Pulmonary artery endothelial cell (primary cell): ENCODE results near the gene CYP26B1. TPM values are rescaled to one million over a fixed set of nuclear protein-coding genes. Genes with fewer than 3 reads are reported as not detected.

Experiments used
- DNase-seq: peaks from one replicate; pipeline ENCODE4 v3.0.0-alpha.2; 2011; ENCODE audit warnings: low read depth, low spot score
- total RNA-seq: library from RNA; depleted of rRNA; stranded (reverse); fragments of >200 nt; gene quantifications from 2 replicates; pipeline ENCODE4 v1.2.3, GENCODE V29; 2014

CYP26B1 gene
- total RNA-seq, 1 donor from 2014 or later = 0.13 TPM

DNA sequence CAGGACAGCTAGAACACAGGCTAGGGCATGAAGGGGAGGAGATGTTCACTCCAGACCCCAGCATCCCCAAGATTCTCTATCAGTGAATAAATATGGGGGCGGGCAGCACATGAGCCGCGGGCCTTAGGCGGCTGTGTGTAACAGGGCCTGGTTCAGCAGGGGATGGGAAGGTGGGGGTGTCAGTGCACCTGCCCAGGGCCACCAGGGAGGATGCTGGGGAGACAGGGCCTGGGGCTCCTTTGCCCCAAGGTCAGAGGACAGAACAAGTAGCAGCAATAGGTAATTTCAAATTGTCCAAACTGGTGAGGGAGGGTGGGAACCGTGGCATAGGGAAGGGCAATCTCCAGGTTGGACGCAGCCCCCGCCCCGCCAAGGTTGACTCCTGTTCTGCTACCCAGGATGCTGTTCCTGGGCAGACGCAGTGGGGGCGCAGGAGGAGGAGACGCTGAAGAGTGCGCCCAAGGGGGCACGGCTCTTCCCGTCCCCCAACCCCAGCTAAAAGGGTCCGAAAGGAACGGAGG lies 16.2 kb downstream of the CYP26B1 start:
- DNase-seq = no peak

DNA sequence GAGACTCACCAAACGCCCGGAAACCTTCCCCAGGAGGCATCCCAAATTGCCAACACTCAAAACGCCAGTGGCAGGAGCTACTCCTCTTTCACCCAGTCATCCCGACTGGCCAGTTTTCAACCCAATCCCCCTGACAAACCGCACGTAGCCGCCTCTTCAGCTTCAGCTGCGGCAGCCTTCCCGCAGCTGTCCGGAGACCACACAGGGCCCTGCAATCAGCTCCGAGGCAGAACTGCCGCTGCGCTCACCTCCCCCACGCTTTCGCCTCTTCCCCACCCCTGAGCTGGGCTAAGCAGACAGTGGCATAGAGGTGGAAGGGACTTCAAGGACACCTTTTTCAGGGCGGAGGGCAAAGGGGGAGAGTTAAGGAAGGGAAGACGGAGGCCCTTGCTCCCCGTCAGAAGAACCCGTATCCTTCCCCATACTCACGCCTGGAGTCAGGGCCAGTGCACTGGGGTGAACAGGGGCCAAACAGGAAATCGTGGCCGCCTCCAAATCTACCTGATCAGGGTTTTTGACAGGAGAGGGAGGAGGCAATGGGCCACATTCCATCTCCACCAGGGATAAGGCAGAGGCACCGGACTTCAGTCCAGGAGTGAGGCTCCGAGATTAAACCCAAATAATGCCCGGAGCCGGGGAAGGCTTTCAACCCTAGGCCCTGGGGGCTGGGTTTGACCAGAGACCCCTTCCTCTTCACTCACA lies 16.9 kb downstream of the CYP26B1 start:
- DNase-seq = no peak

DNA sequence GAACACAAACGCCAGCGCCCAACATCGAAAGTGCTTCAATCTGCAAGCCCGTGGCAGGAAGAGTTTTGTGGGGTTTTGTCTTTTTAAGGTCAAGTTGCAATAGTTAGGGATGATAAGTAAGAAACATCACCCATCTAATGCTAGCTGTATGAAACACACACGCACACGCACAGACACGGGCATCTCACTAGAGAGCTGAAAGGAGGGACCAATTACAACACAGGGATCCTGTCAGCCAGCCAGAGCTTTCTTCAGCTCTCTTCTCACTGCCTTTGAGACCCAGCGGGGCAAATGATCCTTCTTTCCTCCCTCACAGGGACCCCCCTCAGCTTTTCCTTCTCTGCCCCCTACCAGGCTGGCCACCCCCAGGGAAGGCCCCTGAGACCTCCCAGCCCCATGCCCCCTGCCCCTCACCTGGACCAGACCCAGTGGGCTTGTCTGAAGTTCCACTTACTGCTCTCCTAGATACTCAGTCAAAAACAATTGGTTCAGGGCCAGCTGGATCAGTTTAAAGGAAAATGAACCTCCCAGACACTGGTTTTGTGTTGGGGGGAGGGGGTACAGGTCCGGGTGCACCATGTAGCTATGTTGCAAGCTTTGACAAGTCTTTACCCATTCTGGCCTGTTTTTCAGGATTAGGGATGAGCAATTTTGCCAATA lies 17.9 kb downstream of the CYP26B1 start:
- DNase-seq = no peak

DNA sequence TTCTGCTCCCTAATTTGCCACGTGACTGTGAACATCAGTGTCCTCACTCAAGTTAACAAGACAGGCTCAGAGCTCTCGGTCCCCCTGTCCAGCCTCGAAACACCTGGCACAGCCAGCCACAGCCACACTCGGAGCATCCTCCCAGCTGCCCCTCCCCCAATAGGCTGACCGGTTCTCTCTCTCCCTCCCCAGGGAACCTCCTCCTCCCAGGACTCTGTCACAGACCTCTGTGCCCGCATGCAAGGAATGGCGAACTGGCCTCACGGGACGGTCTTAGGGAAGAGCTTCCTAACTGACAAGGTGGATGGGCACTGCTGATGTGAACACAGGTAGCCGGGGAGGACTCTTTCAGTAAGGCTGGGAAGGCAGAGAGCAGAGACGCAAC lies 18.8 kb downstream of the CYP26B1 start:
- DNase-seq = no peak

DNA sequence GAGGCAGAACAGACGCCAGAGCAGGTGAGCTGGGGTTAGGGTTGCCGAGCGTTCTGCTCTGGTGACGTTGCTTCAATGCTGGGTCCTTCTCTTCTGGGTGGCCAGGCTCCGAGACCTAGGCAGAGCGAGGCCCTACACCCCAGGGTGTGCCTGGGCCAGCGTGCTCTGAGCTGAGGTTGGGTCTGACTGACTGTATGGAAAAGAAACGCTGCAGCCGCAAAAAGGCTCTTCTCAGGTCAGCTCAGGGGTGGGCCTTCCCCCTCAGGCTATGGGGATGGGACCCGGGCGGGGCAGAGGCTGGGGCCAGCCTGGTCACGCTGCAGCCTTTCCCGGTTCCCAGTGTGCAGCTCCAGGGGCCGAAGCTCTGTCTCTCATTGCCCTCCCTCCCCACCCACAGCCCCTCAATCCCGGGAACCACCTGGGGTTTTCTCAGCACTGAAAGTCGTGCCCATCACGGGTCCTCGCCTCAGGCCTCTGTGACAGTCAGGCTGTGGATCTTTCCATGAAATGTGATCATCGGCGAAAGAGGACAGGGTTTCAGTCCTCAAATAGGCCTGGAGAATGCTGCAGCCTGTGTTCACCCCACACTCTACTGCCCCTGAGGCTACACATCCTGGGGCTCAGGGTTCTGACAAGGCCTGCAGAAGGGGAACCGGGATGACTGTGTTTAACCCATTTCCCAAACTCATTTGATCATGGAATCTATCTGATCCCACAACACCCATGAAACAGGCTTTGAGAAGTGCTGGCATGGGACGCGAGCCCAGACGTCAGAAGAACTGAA lies 19.4 kb downstream of the CYP26B1 start:
- DNase-seq = no peak

DNA sequence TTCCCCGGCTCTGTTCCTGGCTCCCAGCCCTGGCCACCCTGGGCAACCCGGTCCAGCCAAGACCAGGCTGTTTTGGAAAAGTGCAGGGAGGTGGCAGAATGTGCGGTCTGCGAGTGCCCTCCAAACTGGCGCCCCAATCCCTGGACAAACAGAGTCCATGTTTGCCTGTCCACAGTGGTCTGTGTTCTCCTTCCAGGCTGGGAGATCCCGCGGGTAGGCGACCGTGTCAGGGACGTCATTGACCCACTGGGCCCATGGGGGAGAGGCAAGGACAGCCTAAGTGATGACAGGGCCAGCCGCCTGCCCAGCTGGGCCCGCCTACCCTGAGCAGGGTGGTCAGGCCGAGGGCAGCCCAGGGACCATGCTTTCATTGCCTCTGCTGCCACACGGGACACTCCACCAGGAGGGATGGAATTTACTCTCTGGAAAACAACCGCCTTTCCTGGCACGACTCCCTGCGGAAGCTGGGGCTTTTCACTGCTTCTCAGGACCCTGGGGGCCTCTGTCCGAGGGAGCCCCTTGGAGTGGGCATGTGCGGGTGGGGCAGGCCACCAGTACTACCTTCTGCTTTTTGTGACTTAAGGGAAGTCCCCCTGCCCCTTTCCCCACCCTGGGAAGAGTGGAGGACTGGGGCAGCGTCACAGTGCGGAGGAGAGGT lies 20.1 kb downstream of the CYP26B1 start:
- DNase-seq = no peak

DNA sequence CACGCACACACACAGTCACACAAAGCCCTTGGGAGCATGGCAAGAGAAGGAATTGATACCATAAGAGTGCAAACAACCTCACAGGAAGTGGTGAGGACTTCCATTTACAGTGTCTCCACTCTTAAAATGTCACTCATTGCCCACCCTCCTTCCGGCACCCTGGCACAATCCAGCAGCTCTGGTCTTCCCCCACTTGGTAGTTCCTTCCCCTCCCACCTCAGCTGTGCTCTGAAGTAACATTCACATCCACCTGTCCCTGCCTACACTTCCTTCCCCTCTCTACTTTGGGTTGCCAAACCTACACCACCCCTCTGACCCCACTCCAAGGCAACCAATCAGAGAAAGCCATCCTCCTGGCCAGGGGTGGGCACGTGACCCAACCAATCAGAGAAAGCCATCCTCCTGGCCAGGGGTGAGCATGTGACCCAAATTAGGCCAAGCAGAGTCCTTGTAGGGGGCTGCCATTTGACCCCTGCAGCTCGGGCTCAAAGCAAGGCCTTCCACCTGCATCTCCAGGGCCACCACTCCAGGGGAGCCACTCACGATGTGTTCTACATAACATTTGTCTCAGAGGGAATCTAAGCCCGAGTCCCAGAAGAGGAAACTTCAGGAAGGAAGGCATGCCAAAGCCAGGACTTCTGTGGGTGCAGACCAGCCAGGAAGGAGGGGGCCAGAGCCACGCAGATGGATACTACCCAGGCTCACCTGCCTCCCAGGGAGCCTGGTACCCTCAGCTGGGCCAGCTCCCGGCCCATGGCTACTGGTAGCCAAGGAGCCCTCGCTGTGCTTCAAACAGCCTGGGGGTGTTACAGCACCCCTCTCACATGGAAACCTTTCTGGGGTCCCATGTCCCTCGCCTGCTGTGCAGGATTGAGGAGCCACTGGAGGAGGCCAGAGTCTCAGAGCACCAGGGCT lies 21.2 kb downstream of the CYP26B1 start:
- no peak for DNase-seq

DNA sequence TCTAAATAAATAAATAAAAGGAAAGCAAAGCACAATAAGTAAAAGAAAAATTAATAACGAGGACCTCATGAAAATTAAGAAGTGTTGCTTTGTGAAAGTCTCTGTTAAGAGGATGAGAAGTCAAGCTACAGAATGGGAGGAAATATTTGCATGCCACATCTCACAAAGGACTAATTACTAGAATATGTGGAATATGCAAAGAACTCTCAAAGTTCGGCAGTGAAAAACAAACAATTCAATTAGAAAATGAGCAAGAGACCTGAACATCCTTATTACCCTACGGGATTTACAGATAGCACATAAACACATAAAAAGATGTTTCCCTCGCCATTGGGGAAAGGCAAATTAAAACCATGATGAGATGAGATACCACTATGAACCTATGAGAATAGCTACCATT lies 23.3 kb downstream of the CYP26B1 start:
- no peak for DNase-seq

DNA sequence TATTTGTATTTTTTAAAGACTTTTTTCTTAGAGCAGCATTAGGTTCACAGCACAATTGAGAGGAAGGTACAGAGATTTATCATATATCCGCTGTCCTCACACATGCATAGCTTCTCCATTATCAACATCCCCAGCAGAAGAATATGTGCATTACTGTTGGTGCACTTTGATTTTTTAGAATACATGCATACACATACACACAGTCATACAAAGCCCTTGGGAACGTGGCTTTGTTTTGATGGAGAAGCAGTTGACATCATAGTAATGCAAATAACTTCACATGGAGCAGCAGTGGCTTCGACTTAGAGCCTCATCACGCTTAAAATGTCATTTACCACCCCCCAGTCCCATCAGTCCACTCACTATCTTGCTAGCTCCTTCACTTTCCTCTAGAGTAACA lies 26.5 kb downstream of the CYP26B1 start:
- DNase-seq = no peak

DNA sequence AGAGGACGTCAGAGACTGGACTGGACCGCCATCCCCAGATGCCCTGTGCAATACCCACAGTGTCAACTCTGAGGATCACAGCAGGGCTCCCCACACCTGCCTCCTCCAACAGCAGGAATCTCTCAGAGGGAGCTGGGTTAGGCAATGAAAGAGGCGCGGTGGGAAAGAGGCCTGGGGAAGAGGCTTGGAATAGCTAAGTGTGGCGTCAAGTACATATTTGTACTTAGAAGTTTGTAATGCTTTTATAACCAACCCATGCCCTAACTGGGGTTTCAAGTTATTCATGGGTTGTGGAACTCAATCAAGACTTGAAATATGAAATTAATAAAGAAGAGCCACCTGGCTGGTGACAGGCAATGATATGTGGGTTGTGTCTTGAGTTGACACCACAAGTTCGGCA lies 28.7 kb downstream of the CYP26B1 start:
- no peak for DNase-seq

DNA sequence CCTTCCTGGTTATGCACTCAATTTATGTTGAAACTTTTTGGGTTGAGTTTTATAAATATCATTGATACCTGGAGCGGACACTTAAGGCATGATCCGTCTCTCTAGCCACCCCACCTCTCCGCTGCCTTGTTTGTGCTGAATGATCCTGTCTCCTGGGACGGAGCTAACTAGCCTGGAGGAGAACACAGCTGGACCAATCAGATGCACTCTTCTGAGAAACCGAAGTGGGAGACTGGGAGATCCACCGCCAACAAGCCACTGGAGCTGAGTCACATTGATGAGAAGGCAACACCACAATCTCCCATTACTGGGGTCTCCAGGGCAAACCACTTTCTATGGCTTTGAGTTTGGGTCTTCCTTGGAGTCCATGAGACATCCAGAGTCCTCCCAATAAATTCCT lies 29.3 kb downstream of the CYP26B1 start:
- no peak for DNase-seq

DNA sequence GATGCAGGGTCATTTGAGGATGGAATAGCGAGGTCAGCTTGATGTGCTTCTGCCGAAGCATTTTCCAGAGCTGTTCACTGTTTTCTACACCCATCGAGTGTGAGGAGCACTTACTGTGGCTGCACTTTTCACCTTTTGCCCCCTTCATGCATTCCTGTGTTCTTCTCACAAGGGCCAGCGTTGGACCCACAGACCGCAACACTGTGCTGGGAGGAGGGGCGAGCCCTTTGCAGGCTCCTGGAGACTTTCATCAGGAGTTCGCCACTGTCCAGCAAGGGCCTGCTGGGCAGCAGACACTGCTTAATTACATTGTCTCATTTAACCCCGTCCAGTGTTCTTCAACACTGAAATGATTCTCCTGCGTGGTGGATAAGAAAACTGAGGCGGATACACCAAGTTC lies 29.9 kb downstream of the CYP26B1 start:
- DNase-seq = no peak

DNA sequence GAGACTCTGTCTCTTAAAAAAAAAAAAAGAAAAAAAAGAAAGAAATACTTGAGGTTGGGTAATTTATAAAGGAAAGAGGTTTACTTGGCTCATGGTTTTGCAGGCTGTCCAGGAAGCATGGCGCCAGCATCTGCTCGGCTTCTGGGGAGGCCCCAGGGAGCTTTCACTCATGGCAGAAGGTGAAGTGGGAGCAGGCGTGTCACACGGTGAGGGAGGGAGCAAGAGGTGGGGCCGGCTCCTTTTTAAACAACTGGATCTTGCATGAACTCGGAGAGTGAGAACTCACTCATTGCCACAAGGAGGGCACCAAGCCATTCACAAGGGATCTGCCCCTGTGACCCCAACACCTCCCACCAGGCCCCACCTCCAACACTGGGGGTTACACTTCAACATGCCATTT lies 30.6 kb downstream of the CYP26B1 start:
- DNase-seq = no peak

DNA sequence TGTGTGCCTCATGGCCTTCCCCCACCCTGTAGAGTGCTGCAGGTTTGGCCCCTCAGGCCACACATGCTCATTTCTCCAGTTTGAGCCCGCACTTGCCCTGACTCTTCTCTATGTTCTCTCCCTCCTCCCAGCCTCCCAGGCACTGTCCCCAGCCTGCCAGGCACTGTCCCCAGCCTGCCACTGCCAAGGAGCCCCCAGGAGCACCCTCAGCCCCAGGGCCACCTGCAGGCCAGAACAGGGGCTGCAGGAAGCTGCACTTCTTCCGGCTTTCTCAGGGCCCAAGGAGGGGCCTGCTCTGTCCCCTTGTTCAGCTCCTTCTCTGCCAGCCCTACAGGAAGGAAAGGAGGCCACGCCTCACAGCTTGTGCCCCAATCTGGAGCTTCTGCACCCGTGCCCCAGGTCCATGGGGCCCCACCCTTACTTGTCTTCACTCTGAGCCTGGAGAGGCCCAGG lies 31.6 kb downstream of the CYP26B1 start:
- no peak for DNase-seq

DNA sequence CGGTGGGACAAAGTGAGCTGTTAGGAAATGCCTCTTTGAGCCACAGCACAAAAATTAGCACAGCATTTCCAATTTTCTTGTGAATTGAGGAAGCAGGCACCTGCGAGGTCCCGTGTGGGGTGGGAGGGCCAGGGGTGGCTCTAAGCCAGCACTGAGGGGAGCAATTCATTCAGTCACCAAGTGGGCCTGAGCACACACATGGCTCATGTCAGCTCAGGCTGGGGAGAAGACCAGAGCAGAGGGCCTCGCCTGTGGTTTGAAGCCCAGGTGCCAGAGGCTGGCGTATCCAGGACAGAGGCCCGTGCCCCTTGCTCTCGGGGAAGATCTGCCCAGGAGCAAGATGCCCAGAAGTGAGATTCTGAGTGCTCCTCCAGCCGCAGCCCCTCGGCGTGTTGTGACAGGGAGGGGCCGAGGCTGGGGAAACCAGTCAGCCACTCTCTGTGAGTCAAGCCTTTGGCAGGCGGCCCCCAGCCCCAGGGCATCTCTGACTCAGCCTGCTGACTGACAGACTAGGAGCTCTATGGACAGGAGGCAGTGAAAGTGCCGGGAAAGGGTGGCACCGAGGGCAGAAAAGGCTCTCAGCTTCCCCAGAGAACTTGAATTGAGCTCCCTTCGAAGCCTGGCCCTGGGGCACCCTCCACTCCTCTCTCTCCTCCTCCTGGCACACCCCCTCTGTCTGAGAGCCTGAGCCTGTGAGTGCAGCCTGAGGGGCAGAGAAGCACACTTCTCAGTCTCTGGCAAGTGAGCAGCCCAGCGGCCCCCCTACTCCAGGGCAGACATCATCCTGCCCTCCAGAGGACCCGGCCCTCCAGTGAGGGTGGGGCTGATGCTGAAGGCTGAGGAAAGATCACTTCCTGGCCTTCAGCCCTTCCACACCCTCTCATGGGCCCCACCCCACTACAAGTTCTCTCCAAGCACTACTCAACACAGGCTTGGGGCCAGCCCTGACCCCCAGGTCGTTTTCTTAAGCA lies 32.3 kb downstream of the CYP26B1 start:
- peak; percentile 49 for DNase-seq

DNA sequence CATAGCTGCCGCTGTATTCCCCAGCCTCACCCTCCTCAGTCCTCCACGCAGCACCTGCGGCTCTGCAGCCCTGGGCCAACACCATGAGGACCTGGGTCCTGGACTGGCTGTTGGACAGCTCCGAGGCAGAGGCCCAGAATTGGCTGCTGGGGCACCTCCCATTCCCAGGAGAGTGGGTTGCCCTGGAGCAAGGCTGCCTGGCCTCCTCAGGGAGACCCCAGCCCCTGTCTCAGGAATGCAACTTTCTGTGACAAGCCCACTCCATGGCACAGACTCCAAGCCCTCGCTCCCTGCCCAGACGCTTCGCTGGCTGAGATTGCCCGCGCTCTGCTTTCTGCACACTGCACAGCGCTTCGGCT lies 33.0 kb downstream of the CYP26B1 start:
- DNase-seq = no peak

DNA sequence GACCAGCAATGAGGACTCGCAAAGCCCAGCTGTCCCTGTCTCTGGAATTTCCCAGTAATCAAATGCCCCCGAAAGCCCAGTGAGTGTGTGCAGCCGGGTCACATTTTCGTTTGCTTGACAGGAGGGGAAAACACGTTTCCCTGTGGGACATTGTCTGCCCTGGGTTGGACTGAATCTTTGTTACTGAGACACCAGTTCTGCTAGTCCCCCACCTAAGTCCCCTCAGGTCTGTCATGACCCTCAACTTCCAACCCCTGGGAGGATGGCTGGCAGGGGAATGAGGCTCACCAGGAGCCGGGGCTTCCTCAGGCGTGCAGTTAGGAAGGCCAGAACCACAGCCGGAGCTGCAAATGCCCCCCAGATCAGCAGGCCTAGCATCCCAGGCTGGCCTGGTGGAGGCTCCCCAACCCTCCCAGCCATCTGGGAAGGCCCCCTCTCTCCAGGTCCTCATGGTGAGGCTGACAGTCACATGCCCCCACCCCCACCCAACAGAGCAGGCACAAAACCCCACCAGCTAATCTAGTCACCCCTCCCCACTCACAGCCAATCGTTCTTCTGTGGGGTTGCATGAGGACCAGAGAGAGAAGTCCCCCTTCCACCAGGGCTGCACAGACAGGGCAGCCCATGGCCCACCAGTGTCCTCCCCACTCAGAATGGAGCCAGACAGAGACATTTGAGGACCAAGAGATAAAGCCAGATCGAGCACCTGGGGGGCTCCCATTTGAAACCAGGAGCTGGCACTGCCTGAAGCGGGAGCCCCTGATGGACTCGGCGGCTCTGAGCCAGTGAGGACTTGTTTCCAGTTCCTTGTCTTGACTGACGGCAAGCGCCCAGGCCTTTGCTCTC lies 33.6 kb downstream of the CYP26B1 start:
- no peak for DNase-seq

DNA sequence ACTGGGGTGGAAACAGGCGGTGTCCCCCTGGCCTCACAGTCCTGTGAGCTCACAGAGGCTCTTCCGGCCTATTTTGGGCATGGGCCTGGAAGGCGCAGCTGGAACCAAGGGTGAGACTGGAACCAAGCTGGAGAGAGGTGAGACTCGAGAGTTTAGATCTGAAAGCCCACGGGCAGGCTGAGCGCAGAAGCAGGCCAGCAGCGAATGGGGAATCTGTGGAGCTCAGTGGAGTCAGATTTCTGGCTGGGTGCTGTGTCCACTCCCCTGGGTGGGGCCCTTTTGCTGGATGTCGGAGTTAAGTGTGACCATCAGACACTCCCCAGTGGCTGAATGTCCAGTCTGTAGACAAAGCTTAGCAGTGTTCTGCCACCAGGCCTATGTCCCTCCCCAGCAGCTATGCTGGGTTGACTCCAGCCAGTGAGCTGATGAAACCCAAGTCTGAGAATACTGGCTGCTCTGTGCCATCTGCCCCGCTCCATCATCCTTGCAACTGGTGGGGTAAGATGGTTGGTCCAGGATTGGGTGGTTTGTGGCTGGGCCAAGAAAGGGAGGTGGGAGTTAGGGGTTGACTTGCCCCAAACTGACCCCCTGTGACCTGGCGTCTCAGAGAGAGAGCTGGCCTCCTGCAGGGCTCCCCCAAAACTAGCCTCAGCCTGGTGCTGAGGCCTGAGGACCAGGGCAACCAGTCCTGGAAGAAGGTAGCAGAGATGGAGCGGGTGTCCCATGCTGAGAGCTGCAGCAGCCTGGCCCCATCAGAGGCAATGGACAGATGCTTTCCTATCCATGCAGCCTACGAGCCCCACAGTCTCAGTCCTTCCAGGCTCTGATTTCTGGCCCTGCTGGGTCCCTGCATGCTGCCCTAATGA lies 34.4 kb downstream of the CYP26B1 start:
- DNase-seq = no peak
